ENCODE measurements around the gene ITPR1.

DNA sequence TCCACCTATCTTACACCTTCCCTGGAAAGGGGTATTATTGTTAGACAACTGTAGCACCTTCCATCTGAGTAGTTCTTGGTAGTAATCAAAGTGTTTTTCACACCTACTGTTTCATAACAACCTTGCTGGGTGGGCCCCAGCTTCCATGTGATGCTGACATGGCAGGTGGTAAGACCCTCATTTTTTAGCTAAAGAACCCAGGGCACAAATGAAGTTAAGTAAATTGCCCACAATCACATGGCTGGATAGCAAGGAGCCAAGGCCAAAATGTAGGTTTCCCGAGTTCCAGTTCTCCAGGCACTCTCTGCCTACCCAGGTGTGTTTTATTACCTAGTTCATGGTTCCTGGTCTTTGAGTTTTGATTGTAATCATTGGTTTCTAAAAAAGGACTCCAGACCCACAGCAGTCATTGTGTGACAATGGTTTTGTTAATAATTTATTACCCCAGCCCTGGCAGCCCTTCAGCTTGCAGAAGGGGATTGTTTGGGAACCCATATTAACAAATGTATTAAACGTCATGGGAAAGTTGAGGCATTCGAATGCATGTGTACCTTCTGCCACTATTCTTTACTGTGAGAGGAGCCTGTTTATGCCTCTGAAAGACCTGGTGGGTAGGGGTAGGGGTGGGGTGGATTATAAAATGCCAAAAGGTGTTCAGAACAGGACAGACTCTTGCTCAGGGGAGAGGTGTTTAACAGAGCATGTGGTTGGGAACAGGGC lies 263.9 kb downstream of the ITPR1 start:
- TF ChIP-seq, protein P1, sequence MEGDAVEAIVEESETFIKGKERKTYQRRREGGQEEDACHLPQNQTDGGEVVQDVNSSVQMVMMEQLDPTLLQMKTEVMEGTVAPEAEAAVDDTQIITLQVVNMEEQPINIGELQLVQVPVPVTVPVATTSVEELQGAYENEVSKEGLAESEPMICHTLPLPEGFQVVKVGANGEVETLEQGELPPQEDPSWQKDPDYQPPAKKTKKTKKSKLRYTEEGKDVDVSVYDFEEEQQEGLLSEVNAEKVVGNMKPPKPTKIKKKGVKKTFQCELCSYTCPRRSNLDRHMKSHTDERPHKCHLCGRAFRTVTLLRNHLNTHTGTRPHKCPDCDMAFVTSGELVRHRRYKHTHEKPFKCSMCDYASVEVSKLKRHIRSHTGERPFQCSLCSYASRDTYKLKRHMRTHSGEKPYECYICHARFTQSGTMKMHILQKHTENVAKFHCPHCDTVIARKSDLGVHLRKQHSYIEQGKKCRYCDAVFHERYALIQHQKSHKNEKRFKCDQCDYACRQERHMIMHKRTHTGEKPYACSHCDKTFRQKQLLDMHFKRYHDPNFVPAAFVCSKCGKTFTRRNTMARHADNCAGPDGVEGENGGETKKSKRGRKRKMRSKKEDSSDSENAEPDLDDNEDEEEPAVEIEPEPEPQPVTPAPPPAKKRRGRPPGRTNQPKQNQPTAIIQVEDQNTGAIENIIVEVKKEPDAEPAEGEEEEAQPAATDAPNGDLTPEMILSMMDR (IDR thresholded peaks at IDR 0.05), result no peak
- no peak for TF ChIP-seq SMC3 (IDR thresholded peaks at IDR 0.05)
- TF ChIP-seq, protein P2, sequence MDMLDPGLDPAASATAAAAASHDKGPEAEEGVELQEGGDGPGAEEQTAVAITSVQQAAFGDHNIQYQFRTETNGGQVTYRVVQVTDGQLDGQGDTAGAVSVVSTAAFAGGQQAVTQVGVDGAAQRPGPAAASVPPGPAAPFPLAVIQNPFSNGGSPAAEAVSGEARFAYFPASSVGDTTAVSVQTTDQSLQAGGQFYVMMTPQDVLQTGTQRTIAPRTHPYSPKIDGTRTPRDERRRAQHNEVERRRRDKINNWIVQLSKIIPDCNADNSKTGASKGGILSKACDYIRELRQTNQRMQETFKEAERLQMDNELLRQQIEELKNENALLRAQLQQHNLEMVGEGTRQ (IDR thresholded peaks at IDR 0.05), result no peak
- no peak for TF ChIP-seq SREBF2 (IDR thresholded peaks at IDR 0.05)
